ENCODE results near the gene JMJD1C.
"Not testable (repeated sequence)": the region's sequence is repeated elsewhere in the genome, so short reads cannot be mapped to it uniquely, and the experiment has no call there.

The JMJD1C gene

GRCh38 chr10:63465293-63466143 lies at the start of gene JMJD1C:
JMJD1C (minus strand) TSS chr10:63465977; CDS start chr10:63465662, 315 bp downstream.
- DNase-seq: peak; percentile 47

- no peak for DNase-seq
Measured at GRCh38 chr10:63515002-63515763, 49.4 kb upstream of the JMJD1C start.

GRCh38 chr10:63506554-63506953 lies 40.8 kb upstream of the JMJD1C start:
- DNase-seq: no peak

DNA sequence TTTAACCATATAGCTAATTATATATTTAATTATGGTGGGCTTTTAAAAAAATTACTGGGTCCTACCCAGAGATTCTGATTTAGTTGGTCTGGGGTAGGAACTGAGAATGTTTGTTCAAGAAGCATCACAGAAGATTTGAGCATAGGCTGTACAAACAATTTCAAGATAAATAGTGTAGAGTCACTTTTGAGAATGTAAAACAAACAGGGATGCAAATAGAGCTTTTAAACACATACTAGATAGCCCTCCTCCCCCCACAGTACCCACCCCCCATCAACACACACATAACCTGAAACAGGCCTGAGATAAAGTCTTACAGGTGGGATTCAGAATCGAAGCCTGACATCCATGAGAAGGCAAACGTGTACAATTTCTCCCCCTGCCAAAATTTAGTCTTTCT lies 39.8 kb upstream of the JMJD1C start:
- DNase-seq: no peak

GRCh38 chr10:63504145-63504881 lies 38.5 kb upstream of the JMJD1C start:
- DNase-seq: no peak

DNA sequence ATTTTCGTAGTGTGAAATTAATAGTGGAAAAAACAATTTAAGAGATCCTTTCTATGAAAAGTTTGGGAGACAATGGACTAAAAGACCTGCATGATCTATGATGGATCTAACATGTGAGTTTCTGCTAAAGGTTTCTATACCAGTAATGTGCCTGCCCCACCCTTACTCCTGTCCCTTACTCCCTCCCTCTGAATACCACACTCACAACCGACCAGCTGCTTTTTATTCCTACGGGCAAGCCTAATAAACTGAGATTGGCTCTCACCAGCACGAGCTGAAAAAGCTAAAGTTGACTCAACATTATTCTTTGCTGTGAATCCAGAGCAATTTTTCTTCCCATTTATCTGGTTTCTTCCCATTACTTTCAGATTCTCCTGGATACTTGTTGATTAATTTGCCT lies 37.6 kb upstream of the JMJD1C start:
- DNase-seq: no peak

- DNase-seq: no peak
Measured at GRCh38 chr10:63502832-63503231, 37.1 kb upstream of the JMJD1C start.

DNA sequence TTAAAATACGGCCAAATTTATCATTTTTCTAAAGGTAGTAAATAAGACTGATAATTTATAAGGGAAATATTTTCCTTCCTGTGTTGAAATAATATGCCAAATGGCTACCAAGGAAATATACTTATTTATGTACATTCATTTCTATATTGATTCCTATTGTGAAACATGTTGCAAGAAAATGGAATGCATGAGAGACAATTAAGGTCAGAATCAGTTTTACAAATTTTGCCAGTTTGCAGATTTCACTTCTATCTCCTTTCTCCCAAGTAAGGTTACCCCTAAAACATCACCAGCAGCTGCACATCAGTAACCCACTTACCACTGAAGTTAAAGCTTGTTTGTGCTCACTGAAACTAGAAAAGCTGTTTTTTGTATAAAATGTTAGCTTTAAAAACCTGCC lies 36.2 kb upstream of the JMJD1C start:
- DNase-seq: no peak

DNA sequence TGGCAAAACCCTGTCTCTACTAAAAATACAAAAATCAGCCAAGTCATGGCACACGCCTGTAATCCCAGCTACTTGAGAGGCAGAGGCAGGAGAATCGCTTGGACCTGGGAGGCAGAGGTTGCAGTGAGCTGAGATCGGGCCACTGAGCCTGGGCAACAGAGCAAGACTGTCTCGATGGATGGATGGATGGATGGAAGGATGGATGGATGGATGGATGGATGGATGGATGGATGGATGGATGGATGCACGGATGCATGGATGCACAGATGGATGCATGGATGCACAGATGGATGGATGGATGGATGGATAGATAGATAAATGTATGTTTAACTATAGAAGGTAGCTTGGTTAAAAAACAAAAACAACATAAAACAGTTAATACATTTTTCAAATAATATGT lies 34.8 kb upstream of the JMJD1C start:
- DNase-seq: not testable (repeated sequence)

GRCh38 chr10:63498665-63499064 lies 32.9 kb upstream of the JMJD1C start:
- no peak for DNase-seq

- no peak for DNase-seq
Measured at GRCh38 chr10:63497321-63497720, 31.5 kb upstream of the JMJD1C start.

GRCh38 chr10:63496561-63496960 lies 30.8 kb upstream of the JMJD1C start:
- DNase-seq: no peak

GRCh38 chr10:63494951-63495350 lies 29.2 kb upstream of the JMJD1C start:
- DNase-seq: no peak

GRCh38 chr10:63493004-63493403 lies 27.2 kb upstream of the JMJD1C start:
- DNase-seq: no peak

- not testable (repeated sequence) for DNase-seq
Measured at GRCh38 chr10:63492317-63492690, 26.5 kb upstream of the JMJD1C start.

DNA sequence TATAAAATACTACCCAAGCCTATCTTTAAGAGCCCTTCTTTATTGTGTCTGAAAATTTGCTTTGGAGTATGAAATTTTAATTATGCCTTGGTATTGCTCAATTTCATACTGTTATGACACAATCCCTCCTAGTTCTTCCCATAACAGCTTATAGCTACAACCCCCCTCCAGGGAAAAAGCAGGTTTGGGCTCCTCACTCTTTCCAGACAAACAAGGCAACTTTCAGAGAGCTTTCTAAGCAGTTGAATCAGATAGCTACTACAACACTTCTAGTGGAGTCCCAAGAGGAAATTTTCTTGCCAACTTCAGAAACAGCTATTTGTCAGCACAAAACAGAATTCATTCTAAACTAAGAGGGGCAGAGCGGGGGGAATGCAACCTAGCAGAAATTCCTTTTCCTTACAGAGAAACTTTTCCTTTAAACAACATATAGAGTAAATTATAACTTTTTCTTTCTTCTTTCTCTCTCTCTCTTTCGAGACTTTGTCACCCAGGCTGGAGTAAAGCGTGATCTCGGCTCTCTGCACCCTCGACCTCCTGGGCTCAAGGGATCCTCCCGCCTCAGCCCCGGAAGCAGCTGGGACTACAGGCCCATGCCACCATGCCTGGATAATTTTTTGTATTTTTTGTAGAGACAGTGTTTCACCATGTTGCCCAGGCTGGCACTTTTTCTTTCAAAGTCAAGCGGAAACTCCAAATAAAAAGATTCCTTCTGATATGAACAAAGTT lies 26.0 kb upstream of the JMJD1C start:
- DNase-seq: no peak

- no peak for DNase-seq
Measured at GRCh38 chr10:63489838-63490237, 24.1 kb upstream of the JMJD1C start.

DNA sequence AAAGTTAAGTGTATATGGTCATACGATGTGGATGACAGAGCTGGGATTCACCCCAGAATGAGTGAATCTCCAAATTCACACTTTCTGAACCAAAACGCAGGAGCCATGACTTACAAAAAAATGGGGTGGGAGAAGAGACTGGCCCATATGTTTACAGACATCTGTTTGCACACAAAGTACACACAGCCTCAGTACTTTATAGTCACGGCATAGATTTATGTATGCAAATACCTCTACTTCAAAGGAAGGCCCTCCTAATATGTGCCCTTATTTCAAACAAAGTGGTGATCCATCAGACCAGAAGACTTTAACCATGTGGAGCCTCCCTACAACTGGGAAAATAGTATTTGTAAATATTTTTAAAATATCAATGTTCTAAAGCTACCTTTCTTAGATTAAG lies 22.2 kb upstream of the JMJD1C start:
- no peak for DNase-seq

DNA sequence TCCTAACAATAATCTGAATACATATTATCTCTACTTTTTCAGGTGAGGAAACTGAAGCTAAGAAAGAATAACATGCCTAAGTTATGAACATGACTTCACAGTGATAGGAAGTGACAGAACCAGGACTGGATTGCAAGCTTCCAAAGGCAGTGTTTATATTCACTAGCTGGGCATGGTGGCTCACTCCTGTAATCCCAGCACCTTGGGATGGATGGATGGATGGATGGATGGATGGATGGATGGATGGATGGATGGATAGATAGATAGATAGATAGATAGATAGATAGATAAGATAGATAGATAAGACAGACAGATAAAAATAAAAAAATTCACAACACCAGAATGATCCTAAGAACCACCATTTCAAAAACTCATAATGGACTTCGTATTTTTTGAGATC lies 18.2 kb upstream of the JMJD1C start:
- DNase-seq: no peak

- DNase-seq: no peak
Measured at GRCh38 chr10:63481815-63482421, 16.1 kb upstream of the JMJD1C start.

- DNase-seq: no peak
Measured at GRCh38 chr10:63480237-63480636, 14.5 kb upstream of the JMJD1C start.

DNA sequence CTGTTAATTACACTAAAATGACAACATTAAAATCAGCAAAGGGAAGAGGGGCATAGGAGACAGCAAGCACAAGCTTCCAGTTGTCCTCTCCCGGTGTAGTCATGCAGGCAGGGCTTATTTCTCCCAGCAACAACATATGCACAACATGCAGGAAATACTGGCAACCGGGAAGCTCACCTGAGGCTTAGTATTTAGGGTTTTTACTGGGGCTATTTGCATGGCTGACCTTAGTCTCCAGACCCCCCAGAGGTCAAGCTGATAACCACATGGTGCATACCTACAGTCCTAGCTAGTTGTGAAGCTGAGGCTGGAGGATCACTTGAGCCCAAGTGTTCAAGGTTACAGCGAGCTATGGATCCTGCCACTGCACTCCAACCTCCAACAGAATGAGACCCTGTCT lies 12.8 kb upstream of the JMJD1C start:
- no peak for DNase-seq
